Measurements from ENCODE around the gene NKX2-1. TPM values are rescaled to one million over a fixed set of nuclear protein-coding genes. Genes with fewer than 3 reads are reported as not detected.

Gene NKX2-1
- total RNA-seq, 1 experiment from 2014 or later: not detected

DNA sequence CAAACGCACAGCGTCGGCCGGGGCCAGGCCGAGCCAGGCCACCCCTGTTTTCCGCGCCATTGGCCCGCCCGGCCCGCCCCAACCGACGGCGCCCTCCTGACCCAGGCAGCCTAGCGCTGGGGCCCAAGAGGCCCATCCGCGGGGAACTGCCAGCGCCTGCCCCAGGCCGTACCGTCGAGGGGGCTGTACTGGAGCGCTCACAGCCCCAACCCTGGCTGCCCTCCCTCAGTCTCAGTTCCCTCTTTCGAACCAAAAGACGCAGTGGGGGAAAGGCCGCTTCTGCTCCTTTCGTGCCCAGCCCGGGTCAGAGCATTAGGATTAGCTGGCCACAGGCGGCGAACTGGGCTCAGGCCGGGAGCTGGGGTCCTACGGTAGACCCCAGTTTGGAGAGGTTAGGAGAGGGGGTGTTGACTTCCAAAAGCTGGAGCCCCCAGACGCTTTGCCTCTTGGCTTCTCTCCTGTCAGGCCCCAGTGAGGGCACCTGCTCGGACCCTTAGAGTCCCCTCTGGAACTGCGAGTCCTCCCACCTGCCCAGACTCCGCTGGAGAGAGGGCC, 1.9 kb downstream of the NKX2-1 start:
- POLR2A ChIA-PET (ENCODE audit: unreplicated experiment): no interaction called here
- ATAC-seq (no peak), DNase-seq (no peak)
- no peak overlapping the region for H3K4me3 ChIP-seq (ENCODE audit: low read length)
- peaks cover 42% of the 10 kb centered on the region for H3K27me3 ChIP-seq (ENCODE audit: low read length)
- no peak overlapping the region for H3K4me2 ChIP-seq (ENCODE audit: low read length)
- no peaks in the 10 kb centered on the region for H3K79me2 ChIP-seq (ENCODE audit: low read length)
- H3K36me3 ChIP-seq (ENCODE audit: low read depth, low read length): no peaks in the 10 kb centered on the region
- H3F3A ChIP-seq (ENCODE audit: low read length, unreplicated experiment): no peaks in the 10 kb centered on the region
- H3K27ac ChIP-seq (ENCODE audit: low read length): no peak overlapping the region
- no peaks in the 10 kb centered on the region for H3K9me2 ChIP-seq (replicated peaks; ENCODE audit: low read length)
- BruUV-seq (replicated peaks): no TSS peak
- CTCF ChIA-PET: no interaction called here
- intact Hi-C loops (cut with micrococcal nuclease): no loop called here
- no peaks in the 10 kb centered on the region for H4K20me1 ChIP-seq (ENCODE audit: low read length)
- no peak overlapping the region for H3K9ac ChIP-seq (ENCODE audit: low read length)
- TF ChIP-seq, protein P1, sequence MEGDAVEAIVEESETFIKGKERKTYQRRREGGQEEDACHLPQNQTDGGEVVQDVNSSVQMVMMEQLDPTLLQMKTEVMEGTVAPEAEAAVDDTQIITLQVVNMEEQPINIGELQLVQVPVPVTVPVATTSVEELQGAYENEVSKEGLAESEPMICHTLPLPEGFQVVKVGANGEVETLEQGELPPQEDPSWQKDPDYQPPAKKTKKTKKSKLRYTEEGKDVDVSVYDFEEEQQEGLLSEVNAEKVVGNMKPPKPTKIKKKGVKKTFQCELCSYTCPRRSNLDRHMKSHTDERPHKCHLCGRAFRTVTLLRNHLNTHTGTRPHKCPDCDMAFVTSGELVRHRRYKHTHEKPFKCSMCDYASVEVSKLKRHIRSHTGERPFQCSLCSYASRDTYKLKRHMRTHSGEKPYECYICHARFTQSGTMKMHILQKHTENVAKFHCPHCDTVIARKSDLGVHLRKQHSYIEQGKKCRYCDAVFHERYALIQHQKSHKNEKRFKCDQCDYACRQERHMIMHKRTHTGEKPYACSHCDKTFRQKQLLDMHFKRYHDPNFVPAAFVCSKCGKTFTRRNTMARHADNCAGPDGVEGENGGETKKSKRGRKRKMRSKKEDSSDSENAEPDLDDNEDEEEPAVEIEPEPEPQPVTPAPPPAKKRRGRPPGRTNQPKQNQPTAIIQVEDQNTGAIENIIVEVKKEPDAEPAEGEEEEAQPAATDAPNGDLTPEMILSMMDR (conservative IDR thresholded peaks at IDR 0.05; ENCODE audit: low read depth, low read length): no peak
- TF ChIP-seq EZH2phosphoT487 (IDR thresholded peaks at IDR 0.05; ENCODE audit: borderline replicate concordance, low read length) (no peak), EZH2 (IDR thresholded peaks at IDR 0.05; ENCODE audit: low read length, unreplicated experiment) (no peak)
- no peak overlapping the region for H2AFZ ChIP-seq (ENCODE audit: low read length)
- no peaks in the 10 kb centered on the region for H3K9me3 ChIP-seq (ENCODE audit: low read length)
- no peaks in the 10 kb centered on the region for H3K4me1 ChIP-seq (ENCODE audit: insufficient read depth, low read length)

DNA sequence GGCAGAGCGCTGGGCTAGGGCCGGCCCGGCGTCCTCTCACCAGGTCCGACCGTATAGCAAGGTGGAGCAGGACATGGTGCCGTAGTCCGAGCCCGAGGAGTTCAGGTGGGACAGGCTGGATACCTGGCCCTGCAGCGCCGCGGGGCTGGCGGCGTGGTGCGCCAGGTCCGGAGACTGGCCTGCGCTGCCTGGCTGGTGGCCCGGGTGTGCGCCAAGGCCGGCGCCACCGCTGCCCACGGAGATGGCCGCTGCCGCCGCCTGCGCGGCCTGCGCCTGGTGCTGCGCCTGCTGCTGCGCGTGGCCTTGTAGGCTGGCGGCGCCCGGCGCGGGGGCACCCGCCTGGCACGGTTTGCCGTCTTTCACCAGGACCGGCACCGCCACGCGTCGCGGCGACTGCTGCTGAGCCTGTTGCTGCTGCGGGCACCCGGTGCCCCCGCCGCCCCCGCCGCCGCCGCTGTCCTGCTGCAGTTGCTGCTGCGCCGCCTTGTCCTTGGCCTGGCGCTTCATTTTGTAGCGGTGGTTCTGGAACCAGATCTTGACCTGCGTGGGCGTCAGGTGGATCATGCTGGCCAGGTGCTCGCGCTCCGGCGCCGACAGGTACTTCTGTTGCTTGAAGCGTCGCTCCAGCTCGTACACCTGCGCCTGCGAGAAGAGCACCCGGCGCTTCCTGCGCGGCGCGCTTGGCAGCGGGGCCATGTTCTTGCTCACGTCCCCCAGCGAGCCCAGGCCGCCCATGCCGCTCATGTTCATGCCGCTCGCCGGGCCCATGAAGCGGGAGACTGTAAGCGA, 2.6 kb downstream of the NKX2-1 start:
- Histone ChIP-seq H3K4me2 (ENCODE audit: low read length) (no peak overlapping the region), H3K79me2 (ENCODE audit: low read length) (no peaks in the 10 kb centered on the region), H4K20me1 (ENCODE audit: low read length) (no peaks in the 10 kb centered on the region), H3F3A (ENCODE audit: low read length, unreplicated experiment) (no peaks in the 10 kb centered on the region), H3K9ac (ENCODE audit: low read length) (no peak overlapping the region), H3K27me3 (ENCODE audit: low read length) (peaks cover 48% of the 10 kb centered on the region), H3K9me3 (ENCODE audit: low read length) (no peaks in the 10 kb centered on the region), H3K4me1 (ENCODE audit: insufficient read depth, low read length) (no peaks in the 10 kb centered on the region), H3K9me2 (replicated peaks; ENCODE audit: low read length) (no peaks in the 10 kb centered on the region), H3K27ac (ENCODE audit: low read length) (no peak overlapping the region), H2AFZ (ENCODE audit: low read length) (no peak overlapping the region), H3K4me3 (ENCODE audit: low read length) (no peak overlapping the region), H3K36me3 (ENCODE audit: low read depth, low read length) (no peaks in the 10 kb centered on the region)
- ATAC-seq (no peak), DNase-seq (no peak)
- ChIA-PET POLR2A (ENCODE audit: unreplicated experiment) (no interaction called here), CTCF (no interaction called here)
- intact Hi-C loops (cut with micrococcal nuclease): no loop called here
- TF ChIP-seq EZH2 (IDR thresholded peaks at IDR 0.05; ENCODE audit: low read length, unreplicated experiment): no peak
- TF ChIP-seq, protein P1 (conservative IDR thresholded peaks at IDR 0.05; ENCODE audit: low read depth, low read length): no peak
- TF ChIP-seq EZH2phosphoT487 (IDR thresholded peaks at IDR 0.05; ENCODE audit: borderline replicate concordance, low read length): no peak
- no TSS peak for BruUV-seq (replicated peaks)

DNA sequence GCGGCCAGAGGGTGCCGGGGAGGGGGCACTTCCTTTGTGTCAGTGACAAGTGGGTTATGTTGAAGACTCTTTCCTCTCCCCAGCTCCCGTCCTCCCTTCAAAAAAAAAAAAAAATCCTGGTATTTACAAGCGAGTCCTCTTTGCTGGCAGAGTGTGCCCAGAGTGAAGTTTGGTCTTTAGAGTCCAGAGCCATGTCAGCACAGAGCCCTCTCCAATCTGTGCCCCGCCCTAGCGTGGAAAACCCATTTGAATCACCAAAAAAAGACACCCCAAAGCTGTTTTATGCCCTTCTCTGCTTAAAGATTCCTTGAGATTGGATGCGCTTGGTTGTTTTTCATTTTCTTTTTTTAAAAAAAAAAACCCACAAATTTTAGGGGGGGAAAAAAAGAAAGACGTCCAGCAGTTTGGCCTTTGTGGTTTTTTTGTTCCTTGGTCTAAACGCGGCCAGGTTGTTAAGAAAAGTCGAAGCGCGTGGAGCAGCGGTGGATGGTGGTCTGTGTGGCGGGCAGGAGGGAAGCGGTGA, 3.3 kb downstream of the NKX2-1 start:
- H3K9me3 ChIP-seq (ENCODE audit: low read length): no peaks in the 10 kb centered on the region
- H3K4me1 ChIP-seq (ENCODE audit: insufficient read depth, low read length): no peaks in the 10 kb centered on the region
- TF ChIP-seq, protein P1 (conservative IDR thresholded peaks at IDR 0.05; ENCODE audit: low read depth, low read length): no peak
- no peak for TF ChIP-seq EZH2phosphoT487 (IDR thresholded peaks at IDR 0.05; ENCODE audit: borderline replicate concordance, low read length)
- TF ChIP-seq EZH2 (IDR thresholded peaks at IDR 0.05; ENCODE audit: low read length, unreplicated experiment): no peak
- no peak overlapping the region for H3K9ac ChIP-seq (ENCODE audit: low read length)
- intact Hi-C loops (cut with micrococcal nuclease): no loop called here
- H3F3A ChIP-seq (ENCODE audit: low read length, unreplicated experiment): no peaks in the 10 kb centered on the region
- no peaks in the 10 kb centered on the region for H3K9me2 ChIP-seq (replicated peaks; ENCODE audit: low read length)
- H4K20me1 ChIP-seq (ENCODE audit: low read length): no peaks in the 10 kb centered on the region
- ChIA-PET CTCF (no interaction called here), POLR2A (ENCODE audit: unreplicated experiment) (no interaction called here)
- no TSS peak for BruUV-seq (replicated peaks)
- no peaks in the 10 kb centered on the region for H3K36me3 ChIP-seq (ENCODE audit: low read depth, low read length)
- no peak overlapping the region for H3K27ac ChIP-seq (ENCODE audit: low read length)
- DNase-seq (no peak), ATAC-seq (no peak)
- H3K27me3 ChIP-seq (ENCODE audit: low read length): peaks cover 55% of the 10 kb centered on the region
- no peaks in the 10 kb centered on the region for H3K79me2 ChIP-seq (ENCODE audit: low read length)
- no peak overlapping the region for H2AFZ ChIP-seq (ENCODE audit: low read length)
- H3K4me2 ChIP-seq (ENCODE audit: low read length): no peak overlapping the region
- no peak overlapping the region for H3K4me3 ChIP-seq (ENCODE audit: low read length)

Data from PC-3 (cell line).